RCC 7860 (cell line): Measurements from ENCODE around the gene NUP155.
"Not testable (repeated sequence)": the region's sequence is repeated elsewhere in the genome, so short reads cannot be mapped to it uniquely, and the experiment has no call there.

ENCODE experiments used
- DNase-seq: peaks from one replicate; pipeline ENCODE4 v3.0.0-alpha.2; 2015; ENCODE audit warnings: low spot score
- FAIRE-seq: peaks from 2 replicates; lab custom pipeline; 2012; peaks lifted over from hg19 to GRCh38; lab: Jason Lieb, UNC

NUP155 gene

GRCh38 chr5:37370864-37371726, at the start of gene NUP155:
NUP155 (minus strand) TSS chr5:37371106; CDS start chr5:37370977, 129 bp downstream.
- DNase-seq (peak; percentile 94), FAIRE-seq (peak; percentile 92)

- DNase-seq (no peak), FAIRE-seq (no peak)
Measured at GRCh38 chr5:37417347-37417746, 46.4 kb upstream of the NUP155 start.

GRCh38 chr5:37415456-37415855, 44.5 kb upstream of the NUP155 start:
- FAIRE-seq, DNase-seq: not testable (repeated sequence)

- DNase-seq, result no peak
- FAIRE-seq, result no peak
Measured at GRCh38 chr5:37412515-37412914, 41.6 kb upstream of the NUP155 start.

GRCh38 chr5:37400501-37400900, 29.6 kb upstream of the NUP155 start:
- no peak for DNase-seq
- no peak for FAIRE-seq

- FAIRE-seq (no peak), DNase-seq (no peak)
Measured at GRCh38 chr5:37396352-37396751, 25.4 kb upstream of the NUP155 start.

- DNase-seq (no peak), FAIRE-seq (no peak)
Measured at GRCh38 chr5:37391591-37391990, 20.7 kb upstream of the NUP155 start.

- DNase-seq (peak; percentile 83), FAIRE-seq (peak; percentile 87)
Measured at GRCh38 chr5:37379100-37379628, 8.3 kb upstream of the NUP155 start, which contains the start of gene WDR70. WDR70 (plus strand) TSS chr5:37379318; CDS start chr5:37379368, 50 bp downstream.

- FAIRE-seq, DNase-seq: not testable (repeated sequence)
Measured at GRCh38 chr5:37378066-37378465, 7.2 kb upstream of the NUP155 start.

- no peak for FAIRE-seq
- DNase-seq, result peak; percentile 41
Measured at GRCh38 chr5:37375091-37375490, 4.2 kb upstream of the NUP155 start.

GRCh38 chr5:37370550-37370863, 399 bp downstream of the NUP155 start:
- FAIRE-seq (no peak), DNase-seq (no peak)

- no peak for FAIRE-seq
Measured at GRCh38 chr5:37355161-37355560, 15.7 kb downstream of the NUP155 start.

GRCh38 chr5:37342741-37343140, 28.2 kb downstream of the NUP155 start:
- DNase-seq, FAIRE-seq: not testable (repeated sequence)

More at GRCh38 chr5:37355161-37355560, 15.7 kb downstream of the NUP155 start:
- no peak for DNase-seq

GRCh38 chr5:37334754-37335153, 36.2 kb downstream of the NUP155 start:
- FAIRE-seq, DNase-seq: not testable (repeated sequence)

GRCh38 chr5:37326536-37326935, 44.4 kb downstream of the NUP155 start:
- FAIRE-seq (no peak), DNase-seq (no peak)

GRCh38 chr5:37323607-37324006, 47.3 kb downstream of the NUP155 start:
- FAIRE-seq, result no peak
- no peak for DNase-seq

GRCh38 chr5:37319037-37319782, 51.7 kb downstream of the NUP155 start:
- no peak for FAIRE-seq
- no peak for DNase-seq

- FAIRE-seq (no peak), DNase-seq (no peak)
Measured at GRCh38 chr5:37316027-37316426, 54.9 kb downstream of the NUP155 start.

- DNase-seq, result no peak
- FAIRE-seq, result no peak
Measured at GRCh38 chr5:37310360-37310759, 60.5 kb downstream of the NUP155 start.

GRCh38 chr5:37308793-37309192, 62.1 kb downstream of the NUP155 start:
- FAIRE-seq (no peak), DNase-seq (no peak)

GRCh38 chr5:37304888-37305287, 66.0 kb downstream of the NUP155 start:
- DNase-seq (no peak), FAIRE-seq (no peak)
